Activated gamma-delta T cell treated with anti-CD3 and anti-CD28 coated beads, Interleukin-2, amount 50 U/mL, for 16 hours (primary cell): Measurements from ENCODE around the gene UBE2F.
"Not testable (repeated sequence)": the region's sequence is repeated elsewhere in the genome, so short reads cannot be mapped to it uniquely, and the experiment has no call there.

Experiments used
- DNase-seq: peaks from one replicate; pipeline ENCODE4 v3.0.0-alpha.2; 2020; ENCODE audit warnings: low read depth

Gene UBE2F

DNA sequence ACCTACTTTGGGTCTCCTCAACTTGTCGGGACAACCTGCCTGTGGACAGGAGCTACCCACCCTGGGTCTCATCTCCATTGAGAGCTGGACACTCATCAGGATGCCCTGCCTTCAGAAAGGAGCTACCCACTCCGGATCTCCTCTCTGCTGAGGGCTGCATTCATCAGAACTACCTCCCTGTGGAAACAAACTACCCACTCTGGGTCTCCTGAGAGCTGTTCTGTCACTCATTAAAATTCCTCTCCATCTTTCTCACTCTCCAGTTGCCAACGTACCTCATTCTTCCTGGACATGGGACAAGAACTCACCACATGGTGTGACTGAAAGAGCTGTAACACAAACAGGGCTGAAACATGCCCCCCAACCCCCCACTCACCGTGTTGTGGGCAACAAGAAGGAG, 22.5 kb upstream of the UBE2F start:
- DNase-seq: no peak

DNA sequence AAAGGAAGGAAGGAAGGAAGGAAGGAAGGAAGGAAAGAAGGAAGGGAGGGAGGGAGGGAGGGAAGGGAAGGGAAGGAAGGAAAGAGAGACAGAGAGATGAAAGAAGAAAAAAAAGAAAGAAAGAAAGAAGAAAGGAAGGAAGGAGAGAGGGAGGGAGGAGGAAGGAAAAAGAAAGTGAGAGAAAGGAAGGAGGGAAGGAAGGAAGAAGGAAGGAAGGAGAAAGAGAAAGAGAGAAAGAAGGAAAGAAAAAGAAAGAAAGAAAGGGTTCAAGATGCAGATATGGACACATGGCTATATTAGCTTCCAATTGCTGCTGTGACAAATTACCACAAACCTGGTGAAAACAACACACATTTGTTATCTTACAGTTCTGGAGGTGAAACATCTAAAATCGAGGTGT, 20.4 kb upstream of the UBE2F start:
- no peak for DNase-seq

DNA sequence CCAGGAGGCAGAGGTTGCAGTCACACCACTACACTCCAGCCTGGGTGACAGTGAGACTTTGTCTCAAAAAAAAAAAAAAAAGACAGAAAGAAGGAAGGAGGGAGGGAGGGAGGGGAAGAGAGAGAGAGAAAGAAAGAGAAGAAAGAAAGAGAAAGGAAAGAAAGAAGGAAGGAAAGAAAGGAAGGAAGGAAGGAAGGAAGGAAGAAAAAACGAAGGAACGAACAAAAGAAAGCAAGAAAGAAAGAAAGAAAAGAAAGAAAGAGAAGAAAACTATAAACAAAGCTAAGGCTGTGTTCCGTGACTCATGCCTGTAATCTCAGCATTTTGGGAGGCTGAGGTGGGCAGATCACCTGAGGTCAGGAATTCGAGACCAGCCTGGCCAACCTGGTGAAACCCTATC, 15.5 kb upstream of the UBE2F start:
- DNase-seq: not testable (repeated sequence)

DNA sequence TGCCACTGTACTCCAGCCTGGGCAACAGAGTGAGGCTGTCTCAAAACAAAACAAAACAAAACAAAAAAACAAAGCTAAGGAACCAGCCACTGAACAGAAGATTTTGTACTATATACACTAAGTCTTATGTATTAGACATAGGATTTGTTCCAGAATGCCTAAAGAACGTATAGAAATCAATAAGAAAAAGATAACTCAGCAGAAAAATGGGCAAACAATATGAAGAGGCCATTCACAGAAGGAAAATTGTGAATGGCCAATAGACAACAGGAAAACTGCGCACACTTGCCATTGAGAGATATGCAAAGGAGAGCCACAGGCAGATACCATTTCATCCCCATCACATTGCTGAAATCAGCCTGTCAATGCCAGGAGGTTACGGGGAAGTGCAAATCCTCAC, 14.9 kb upstream of the UBE2F start:
- no peak for DNase-seq

DNA sequence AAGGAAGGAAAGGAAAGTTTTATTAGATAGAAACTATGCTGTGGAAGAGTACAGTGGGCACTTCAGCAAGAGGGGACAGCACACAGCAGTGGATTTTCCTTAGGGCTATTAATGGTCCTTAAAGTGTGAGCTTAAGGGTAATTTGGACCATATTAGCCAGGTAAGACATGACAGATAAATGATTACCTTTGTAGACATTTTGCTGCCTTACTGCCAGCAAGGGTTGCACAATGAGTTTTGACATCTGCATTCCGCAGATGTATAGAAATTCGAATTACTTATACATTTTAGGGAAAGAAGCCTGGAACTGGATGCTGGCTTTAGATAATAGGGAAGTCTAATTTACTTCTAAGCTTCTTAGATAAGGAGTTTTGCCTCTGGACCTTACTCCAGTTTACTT, 14.0 kb upstream of the UBE2F start:
- no peak for DNase-seq

DNA sequence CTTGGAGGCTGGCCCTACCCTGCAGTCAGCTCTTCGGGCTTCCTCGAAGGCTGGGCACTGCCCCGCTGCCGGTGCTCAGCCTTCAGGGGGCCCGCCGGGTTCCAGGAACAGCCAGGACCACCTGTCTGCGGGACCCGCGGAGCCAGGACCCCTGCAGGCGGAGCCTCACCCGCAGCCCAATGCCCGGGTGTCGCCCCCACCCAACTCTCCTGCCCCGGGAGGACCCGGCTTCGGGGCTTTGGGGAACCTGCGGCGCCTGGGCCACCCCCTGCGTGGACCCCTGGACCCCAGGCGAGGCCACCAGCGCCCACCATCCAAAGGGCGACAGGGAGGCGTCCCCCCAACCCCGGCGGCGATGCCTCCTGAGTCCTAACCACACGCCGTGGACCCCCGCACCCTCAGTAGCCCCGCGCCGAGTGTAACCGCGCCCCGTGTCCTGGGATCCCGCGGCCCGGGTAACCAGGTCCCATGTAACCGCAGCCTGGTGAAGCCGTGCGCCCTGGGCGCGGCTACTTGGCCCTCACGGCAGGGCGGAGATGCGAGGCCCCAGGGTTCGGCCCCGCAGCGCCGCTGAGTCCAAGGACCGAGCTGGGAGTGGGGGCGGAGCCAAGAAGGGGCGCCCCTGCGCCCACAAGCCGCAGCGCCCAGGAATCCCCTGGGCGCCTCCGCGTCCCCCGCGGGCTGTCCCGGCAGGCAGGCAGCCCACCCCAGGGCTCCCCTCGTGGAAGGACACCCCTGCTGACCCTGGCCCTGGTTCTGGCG, 11.0 kb upstream of the UBE2F start:
- no peak for DNase-seq

DNA sequence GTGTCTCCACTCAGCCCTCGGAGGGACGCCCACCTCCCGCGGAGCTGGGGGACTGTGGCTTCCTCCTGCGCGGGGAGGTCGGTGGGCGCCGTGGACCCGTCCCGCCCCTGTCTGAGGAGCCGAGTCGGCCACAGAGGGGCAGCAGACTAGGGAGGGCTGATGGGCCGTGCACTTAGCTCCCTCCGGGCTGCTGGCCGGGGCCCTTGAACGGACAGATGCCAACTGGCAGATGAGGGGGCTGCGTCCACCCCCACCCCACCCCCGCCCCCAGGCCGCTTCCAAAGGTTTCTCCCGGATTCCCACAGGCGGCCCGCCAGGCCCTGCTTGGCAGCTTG, 10.4 kb upstream of the UBE2F start:
- no peak for DNase-seq

DNA sequence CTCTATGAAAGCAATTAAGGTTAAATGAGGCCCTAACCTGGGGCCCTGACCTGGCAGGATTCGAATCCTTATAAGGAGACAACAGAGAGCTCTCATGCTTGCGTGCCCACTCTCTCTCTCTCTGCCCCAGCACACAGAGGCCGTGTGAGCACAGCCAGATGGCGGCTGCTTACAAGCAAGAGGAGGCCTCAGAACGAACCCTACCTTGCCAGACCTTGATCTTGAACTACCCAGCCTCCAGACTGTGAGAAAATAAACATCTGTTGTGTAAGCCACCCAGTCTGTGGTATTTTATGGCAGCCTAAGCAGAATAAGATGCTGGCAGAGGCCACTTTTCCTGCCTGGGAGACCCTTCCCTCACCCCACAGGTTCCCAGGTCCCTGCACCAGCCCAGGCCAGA, 5.2 kb upstream of the UBE2F start:
- DNase-seq: no peak

DNA sequence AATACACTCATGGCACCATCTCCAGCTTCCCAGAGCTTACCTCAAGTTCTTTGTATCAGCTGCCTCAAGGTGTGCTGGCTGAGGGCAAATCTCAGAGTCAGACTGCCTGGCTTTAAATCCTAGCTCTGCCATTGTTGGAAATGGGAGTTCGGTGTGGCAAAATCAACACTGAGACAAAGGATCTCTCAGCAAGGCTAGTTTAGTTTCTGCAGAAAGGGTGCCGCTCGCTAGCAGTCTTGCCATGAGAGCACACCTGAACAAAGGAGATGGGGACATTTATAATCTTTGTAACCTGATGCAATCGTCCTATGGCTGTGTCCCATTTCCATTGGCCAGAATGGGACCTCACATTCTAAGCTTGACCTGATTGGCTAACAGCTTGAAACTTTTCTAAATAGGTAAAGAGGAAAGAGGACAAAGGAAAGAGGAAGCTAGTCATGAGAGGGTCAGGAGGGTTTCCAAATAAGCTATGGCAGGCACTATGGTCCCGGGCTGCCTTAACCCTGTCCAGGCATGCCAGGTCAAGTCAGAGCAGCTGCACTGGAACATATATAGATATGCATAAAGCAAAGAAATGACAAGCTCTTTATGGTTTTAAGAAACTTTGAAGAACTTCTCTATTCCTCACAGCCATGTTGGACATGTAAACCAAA, 4.3 kb upstream of the UBE2F start:
- DNase-seq: no peak

DNA sequence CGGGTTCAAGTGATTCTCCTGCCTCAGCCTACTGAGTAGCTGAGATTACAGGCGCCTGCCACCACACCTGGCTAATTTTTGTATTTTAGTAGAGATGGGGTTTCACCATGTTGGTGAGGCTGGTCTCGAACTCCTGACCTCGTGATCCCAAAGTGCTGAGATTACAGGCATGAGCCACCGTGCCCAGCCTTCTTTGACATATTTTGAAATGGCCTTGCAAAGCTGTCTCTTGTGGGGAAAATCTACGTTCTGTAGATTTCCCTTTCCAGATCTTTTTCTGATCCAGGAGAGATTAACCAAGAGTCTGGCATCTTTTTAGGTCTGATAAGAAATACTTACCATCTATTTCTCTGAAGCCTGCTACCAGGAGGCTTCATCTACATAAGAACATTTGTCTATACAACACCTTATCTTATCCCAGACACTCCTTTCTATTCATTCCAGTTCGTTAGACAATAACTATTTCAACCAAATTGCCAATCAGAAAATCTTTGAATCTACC, 3.3 kb upstream of the UBE2F start:
- not testable (repeated sequence) for DNase-seq

DNA sequence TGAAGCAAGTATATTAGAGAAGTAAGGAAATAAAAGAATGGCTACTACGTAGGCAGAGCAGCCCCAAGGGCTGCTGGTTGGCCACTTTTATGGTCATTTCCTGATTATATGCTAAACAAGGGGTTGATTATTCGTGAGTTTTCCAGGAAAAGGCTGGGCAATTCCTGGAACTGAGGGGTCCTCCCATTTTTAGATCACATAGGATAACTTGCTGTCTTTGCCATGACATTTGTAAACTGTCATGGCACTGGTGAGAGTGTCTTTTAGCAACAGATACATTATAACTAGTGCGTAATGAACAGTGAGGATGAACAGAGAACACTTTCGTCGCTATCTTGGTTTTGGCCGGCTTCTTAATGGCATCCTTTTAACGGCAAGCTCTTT, 2.6 kb upstream of the UBE2F start:
- no peak for DNase-seq

DNA sequence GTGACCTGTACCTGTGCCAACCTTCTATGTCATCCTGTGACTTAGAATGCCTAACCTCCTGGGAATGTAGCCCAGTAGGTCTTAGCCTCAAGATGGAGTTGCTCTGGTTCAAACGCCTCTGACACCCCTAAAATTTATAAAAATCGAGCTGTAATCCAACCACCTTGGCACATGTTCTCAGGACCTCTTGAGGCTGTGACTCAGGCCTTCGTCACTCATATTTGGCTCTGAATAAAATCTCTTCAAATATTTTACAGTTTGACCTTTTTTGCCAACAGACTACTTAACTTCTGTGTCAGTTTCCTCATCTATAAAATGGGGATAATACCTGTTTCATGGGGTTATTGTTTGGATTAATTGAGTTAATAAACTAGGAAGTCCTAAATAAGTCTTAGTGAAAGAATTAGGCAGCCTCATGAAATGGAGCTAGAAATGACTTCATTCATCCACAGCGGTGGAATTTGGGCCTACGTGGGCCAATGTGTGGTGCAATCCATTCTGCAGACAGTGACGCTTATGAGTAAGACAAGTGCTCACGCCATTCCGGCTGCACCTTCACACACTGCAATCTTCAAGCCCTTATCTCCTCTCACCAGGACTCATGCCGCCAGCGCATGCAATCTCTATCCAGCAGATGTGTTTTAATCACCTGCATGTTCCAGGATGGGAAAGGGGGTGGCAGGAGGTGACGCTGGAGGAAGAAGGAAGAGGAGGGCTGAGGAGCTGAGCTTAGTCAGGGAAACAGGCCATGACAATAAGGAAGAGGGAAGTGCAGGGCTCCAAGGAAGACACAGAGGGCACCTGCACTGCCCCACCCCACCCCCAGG, 2.0 kb upstream of the UBE2F start:
- DNase-seq: no peak

DNA sequence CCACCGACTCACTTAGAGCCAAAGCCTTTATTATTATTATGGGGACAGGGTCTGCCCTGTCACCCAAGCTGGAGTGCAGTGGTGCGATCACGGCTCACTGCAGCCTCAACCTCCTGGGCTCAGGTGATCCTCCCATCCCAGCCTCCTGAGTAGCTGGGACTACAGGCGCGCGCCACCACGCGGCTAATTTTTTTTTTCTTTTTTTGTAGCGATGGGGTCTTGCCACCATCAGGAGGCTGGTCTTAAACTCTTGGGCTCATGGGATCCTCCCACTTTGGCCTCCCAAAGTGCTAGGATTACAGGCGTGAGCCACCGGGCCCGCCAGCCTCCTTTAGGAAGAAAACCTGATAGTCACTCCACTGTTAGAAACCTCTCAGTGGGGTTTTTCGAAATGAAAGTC, 970 bp upstream of the UBE2F start:
- DNase-seq: not testable (repeated sequence)

DNA sequence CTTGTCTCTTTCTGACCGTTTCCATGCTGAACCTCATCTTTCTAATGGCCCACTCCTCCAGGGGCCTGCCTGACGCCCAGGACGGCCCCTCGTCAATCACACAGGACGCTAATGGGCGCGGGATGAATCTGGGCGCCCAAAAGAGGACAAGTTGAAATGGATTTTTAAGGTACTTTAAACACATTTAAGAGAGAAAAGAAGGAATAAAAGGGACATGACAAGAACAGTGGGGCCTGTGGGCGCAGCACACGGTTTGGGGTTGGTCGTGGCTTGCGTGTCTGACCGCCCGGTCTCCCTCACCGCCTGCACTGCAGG, 607 bp upstream of the UBE2F start:
- DNase-seq: no peak

DNA sequence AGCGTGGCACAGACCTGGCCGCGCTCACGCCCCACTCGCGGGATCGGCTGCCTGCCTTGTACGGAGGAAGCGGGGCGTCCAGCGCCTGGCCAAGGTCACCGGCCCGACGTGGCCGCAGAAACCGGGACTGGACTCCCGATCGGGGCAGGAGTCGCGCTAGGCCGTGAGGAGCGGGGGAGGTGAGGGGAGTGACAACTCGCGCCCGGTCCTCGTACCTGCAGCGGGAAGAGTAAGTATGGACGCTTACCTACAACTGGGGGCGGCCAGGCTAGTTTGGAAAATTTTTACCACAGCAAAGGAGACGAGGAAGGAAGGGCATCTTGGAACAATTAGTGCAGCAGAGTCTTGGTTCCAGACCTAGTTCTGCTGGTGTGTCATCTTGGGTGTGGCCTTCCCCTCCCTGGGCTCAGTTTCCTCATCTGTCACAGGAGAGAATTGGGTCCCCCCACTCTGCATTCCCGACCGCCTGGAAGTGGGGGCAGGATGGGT, 693 bp downstream of the UBE2F start:
- DNase-seq: no peak

DNA sequence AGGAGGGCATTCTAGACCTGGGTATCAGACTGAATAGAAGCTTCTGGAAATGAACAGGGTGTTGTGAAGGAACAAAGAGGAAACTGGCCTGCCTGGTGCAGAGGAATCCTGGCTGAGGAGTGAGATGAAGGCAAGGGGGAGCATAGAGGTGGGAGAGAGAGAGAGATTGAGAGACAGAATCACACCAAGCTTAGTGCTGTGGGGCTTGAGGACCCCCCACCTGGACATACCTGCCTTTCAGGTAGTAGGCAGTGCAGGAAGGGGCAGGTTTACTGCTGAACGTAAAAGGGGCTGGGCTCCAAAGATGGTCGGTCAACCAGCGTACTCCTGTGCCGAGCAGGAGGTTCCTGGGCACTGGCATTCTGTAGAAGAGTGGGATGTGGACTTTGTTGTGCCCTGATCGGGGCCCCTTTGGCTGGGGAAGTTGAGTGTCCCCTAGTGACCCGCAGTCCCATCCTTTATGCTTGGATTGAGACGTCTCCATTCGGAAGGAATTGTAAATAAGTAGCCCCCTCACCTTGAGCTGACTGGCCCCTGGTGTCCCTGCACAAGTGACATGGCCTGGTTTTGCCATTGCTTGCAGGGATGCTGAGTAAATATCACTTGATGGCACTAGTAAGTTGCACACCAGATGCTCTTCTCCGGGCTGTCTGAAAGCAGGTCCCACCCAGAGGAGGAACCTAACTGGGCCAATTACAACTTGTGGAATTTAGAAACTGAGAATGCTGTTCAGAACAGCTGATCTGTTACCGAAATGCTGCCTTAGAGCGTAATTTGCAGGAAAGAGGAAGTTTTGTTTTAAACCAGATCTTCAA, 1.4 kb downstream of the UBE2F start:
- no peak for DNase-seq

DNA sequence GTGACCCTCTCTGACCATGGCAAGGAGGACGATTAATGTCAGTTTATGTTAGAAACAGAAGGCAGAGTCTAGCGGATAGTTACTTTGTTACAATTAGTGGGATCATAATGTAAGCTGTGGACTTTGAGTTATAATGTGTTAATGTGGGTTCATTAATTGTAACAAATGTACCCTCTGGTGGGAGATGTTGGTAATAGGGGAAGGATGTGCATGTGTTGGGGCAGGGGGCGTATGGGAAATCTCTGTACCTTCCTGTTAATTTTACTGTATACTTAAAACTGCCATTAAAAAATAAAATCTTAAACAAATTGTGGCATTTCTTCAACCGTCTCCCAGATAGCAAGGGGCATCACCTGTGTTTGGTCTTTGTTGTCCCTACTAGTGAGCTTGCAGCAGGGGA, 4.8 kb downstream of the UBE2F start:
- no peak for DNase-seq

DNA sequence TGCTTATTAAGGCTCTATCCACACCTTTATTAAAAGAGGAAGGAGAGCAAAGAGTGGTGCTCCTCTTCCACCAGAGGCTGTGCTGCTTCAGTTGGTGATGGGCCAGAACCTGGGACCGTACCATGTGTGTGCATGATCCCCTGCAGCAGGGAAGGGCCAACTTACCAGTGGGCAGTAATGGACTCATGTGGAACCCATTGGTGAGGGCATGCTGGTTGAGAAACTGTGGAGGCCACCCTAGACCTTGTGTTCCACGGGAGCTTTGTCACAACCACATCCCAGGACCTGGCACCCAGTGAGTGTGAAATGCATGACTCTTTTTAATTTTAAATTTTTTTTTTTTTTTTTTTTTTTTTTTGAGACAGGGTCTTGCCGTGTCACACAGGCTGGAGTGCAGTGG, 5.4 kb downstream of the UBE2F start:
- DNase-seq: no peak

DNA sequence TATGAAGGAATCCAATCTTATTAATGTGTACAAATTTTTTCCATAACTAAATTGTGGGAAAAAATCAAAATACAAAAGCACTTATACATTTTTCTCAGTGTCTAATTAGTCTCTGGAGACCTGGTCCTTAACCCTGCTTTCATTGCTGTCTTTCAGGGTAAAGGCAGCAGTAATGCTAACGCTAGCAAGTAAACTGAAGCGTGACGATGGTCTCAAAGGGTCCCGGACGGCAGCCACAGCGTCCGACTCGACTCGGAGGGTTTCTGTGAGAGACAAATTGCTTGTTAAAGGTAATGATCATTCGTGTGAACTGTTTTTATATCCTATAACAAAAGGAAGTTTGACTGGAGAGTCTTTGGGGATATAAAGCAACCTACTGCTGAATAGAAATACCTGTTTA, 6.1 kb downstream of the UBE2F start:
- DNase-seq: no peak

DNA sequence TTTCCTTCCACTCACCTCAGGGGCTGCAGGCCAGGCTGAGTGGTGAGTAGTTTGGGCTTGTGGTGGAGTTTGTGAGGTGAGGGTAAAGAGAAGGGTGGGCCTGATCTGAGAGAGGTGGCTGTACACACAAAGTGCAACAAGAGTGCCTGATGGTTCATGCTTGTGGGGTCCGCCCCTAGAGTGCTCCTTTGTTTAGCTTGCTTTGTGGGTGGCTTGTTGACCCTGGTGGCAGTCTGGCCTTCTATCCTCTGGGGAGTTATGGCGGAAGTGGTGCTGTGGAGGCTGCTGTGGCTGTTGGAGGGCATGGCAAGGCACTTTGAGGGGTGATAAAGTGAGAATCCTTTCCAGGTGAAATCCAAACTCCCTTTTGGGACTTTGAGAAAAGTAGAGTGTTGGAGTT, 10.6 kb downstream of the UBE2F start:
- DNase-seq: no peak

DNA sequence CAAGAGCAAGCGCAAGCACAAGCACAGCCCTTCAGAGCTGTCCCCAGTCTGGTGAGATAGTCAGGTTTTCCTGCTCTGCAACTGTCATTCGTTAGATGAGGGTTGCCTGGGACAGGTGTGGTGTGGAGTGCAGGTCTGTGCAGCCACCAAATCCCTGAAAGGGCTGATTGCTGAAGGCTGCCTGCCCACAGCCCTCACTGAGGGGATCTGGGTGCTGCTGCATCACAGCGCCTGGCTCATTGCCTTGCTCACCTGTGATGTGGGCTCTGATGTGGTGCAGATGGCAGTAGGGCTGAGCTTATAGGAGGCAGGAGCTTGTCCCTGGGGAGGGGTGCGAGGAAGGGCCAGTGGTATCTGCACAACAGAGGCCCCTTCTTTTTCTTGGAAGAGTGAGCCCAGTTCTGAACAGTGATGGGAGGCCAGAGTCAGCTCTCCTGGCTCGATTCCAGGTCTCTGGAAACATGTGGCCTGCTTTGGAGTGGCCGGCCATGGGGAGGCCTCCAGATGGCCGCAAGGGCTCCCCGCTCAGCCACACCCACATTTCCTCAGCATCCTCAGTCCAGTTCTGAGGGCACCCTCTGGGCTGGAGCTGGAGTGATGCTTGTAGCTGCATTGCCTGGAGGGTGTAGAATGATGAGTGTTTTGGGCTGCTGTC, 11.4 kb downstream of the UBE2F start:
- DNase-seq: no peak

DNA sequence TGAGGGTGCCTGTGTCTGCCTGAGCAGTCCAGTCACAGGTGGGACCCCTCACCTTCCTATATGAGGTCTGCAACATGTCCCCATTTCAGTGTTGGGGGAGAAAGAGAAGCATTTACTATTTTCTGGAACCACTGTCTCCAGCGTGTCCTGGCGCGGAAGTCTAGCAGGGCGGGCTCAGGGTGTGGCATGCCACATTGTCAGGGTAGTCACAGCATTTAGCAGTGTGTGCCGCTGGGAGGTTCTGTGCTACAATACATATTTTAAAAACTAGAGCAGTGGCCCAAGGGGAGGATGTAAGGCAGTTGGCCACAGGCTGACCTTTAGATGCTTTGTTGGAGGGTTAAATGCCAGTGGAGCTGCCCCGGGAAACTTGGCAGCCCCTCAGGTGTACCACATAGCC, 12.5 kb downstream of the UBE2F start:
- no peak for DNase-seq
